SK-N-MC (cell line): Measurements from ENCODE around the gene PLLP.

Source experiments
- DNase-seq: peaks from one replicate; pipeline ENCODE4 v3.0.0-alpha.2; 2011; ENCODE audit warnings: low read depth, low spot score
- H3K27ac ChIP-seq: fragments of 200-600 bp; sonication (generic); 2 replicates; pipeline ENCODE4 v1.5.1; 2016; ENCODE audit warnings: mixed run types
- H3K36me3 ChIP-seq: fragments of 200-600 bp; sonication (generic); 2 replicates; pipeline ENCODE4 v1.6.1; 2017; ENCODE audit warnings: antibody characterized with exemption, low read length, mixed read lengths; ENCODE audit not compliant: insufficient read depth
- H3K4me3 ChIP-seq: fragments of 200-600 bp; sonication (generic); 2 replicates; pipeline ENCODE4 v1.5.1; 2016
- H3K9ac ChIP-seq: fragments of 200-600 bp; sonication (generic); 2 replicates; pipeline ENCODE4 v1.8.0; 2017; ENCODE audit warnings: mixed run types, mixed read lengths; ENCODE audit not compliant: insufficient read length
- H3K9me3 ChIP-seq: fragments of 200-600 bp; sonication (generic); 2 replicates; pipeline ENCODE4 v1.6.1; 2017; ENCODE audit warnings: low read depth, mild to moderate bottlenecking, antibody characterized with exemption, low read length, moderate library complexity, mixed read lengths
- EZH2 ChIP-seq: fragments of 200-600 bp; sonication (generic); IDR thresholded peaks from one replicate; pipeline ENCODE4 v1.6.1; 2017; ENCODE audit warnings: antibody characterized with exemption
- FOXP2 ChIP-seq: optimal IDR thresholded peaks from 2 replicates; pipeline ENCODE3; 2011; ENCODE audit warnings: mild to moderate bottlenecking, moderate library complexity; ENCODE audit not compliant: insufficient read depth; ENCODE audit errors: extremely low read length, control extremely low read depth
- POLR2AphosphoS5 ChIP-seq: IDR thresholded peaks from 2 replicates; pipeline ENCODE4 v1.6.1; 2012; ENCODE audit warnings: mild to moderate bottlenecking, low read depth, low read length, borderline replicate concordance

Gene PLLP

GRCh38 chr16:57284209-57284951, at the start of gene PLLP:
TSS of gene PLLP (minus strand) at chr16:57284672. CDS start at chr16:57284540, 132 bp downstream.
- TF ChIP-seq FOXP2 = no peak
- TF ChIP-seq POLR2AphosphoS5 = no peak
- no peak for TF ChIP-seq EZH2
- Histone ChIP-seq H3K9me3 (no peaks in the 10 kb centered on the region), H3K9ac (peak within 1 kb of the TSS; percentile 32), H3K36me3 (no peaks in the 10 kb centered on the region), H3K4me3 (peak within 1 kb of the TSS; percentile 75), H3K27ac (no peak within 1 kb of the TSS)
- DNase-seq = no peak

DNA sequence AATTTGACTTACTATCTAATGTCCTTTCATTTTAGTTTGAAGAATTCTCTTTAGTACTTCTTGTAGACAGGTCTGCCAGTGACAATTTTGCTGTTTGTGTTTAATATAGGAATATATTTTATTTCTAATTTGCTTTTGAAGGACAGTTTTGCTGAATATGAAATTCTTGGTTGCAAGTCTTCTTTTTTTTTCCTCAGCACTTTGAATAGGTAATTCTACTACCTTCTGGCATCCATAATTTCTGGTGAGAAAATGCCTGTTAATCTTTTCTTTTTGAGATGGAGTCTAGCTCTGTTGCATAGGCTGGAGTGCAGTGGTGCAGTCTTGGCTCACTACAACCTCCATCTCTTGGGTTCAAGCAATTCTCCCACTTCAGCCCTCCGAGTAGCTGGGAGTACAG, 48.9 kb upstream of the PLLP start:
- H3K27ac ChIP-seq = no peak overlapping the region
- DNase-seq = no peak
- no peaks in the 10 kb centered on the region for H3K36me3 ChIP-seq
- H3K9me3 ChIP-seq = no peaks in the 10 kb centered on the region
- no peak for TF ChIP-seq EZH2
- no peak for TF ChIP-seq FOXP2
- TF ChIP-seq POLR2AphosphoS5 = no peak
- H3K9ac ChIP-seq = no peak overlapping the region
- no peak overlapping the region for H3K4me3 ChIP-seq

DNA sequence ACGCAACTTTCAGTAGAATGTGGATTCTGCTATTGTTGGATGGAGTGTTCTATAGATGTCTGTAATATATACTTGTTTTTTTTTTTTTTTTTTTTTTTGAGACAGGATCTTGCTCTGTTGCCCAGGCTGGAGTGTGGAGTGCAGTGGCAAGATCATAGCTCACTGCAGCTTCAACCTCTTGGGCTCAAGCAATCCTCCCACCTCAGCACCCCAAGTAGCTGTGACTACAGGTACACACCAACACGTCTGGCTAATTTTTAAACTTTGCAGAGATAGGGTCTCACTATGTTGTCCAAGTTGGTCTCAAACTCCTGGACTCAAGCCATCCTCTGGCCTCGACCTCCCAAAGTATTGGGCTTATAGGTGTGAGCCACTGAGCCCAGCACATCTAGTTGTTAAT, 46.9 kb upstream of the PLLP start:
- no peak for TF ChIP-seq POLR2AphosphoS5
- TF ChIP-seq FOXP2 = no peak
- no peak for TF ChIP-seq EZH2
- Histone ChIP-seq H3K27ac (no peak overlapping the region), H3K4me3 (no peak overlapping the region), H3K9ac (no peak overlapping the region), H3K36me3 (no peaks in the 10 kb centered on the region), H3K9me3 (no peaks in the 10 kb centered on the region)
- DNase-seq = no peak

- no peak for DNase-seq
- no peak overlapping the region for H3K9ac ChIP-seq
Observed at GRCh38 chr16:57329718-57330327, 45.4 kb upstream of the PLLP start.

GRCh38 chr16:57325458-57325857, 41.0 kb upstream of the PLLP start:
- Histone ChIP-seq H3K36me3 (no peaks in the 10 kb centered on the region), H3K9me3 (no peaks in the 10 kb centered on the region), H3K9ac (no peak overlapping the region), H3K4me3 (no peak overlapping the region), H3K27ac (no peak overlapping the region)
- DNase-seq = no peak
- TF ChIP-seq EZH2 (no peak), FOXP2 (no peak), POLR2AphosphoS5 (no peak)

More at GRCh38 chr16:57329718-57330327, 45.4 kb upstream of the PLLP start:
- Histone ChIP-seq H3K36me3 (no peaks in the 10 kb centered on the region), H3K4me3 (no peak overlapping the region), H3K9me3 (no peaks in the 10 kb centered on the region), H3K27ac (no peak overlapping the region)
- TF ChIP-seq POLR2AphosphoS5 = no peak
- TF ChIP-seq FOXP2 = no peak
- no peak for TF ChIP-seq EZH2

GRCh38 chr16:57324749-57325148, 40.3 kb upstream of the PLLP start:
- no peak overlapping the region for H3K4me3 ChIP-seq
- no peak for DNase-seq
- H3K36me3 ChIP-seq = no peaks in the 10 kb centered on the region
- H3K27ac ChIP-seq = no peak overlapping the region
- H3K9ac ChIP-seq = no peak overlapping the region
- TF ChIP-seq EZH2 (no peak), POLR2AphosphoS5 (no peak), FOXP2 (no peak)
- H3K9me3 ChIP-seq = no peaks in the 10 kb centered on the region

GRCh38 chr16:57319646-57320045, 35.2 kb upstream of the PLLP start:
- DNase-seq = no peak
- no peak overlapping the region for H3K27ac ChIP-seq
- no peak overlapping the region for H3K4me3 ChIP-seq
- no peak overlapping the region for H3K9ac ChIP-seq
- H3K9me3 ChIP-seq = no peaks in the 10 kb centered on the region
- TF ChIP-seq EZH2 (no peak), POLR2AphosphoS5 (no peak), FOXP2 (no peak)
- no peaks in the 10 kb centered on the region for H3K36me3 ChIP-seq

- no peak overlapping the region for H3K9ac ChIP-seq
- no peaks in the 10 kb centered on the region for H3K9me3 ChIP-seq
- TF ChIP-seq FOXP2 (no peak), POLR2AphosphoS5 (no peak), EZH2 (no peak)
- no peak overlapping the region for H3K4me3 ChIP-seq
- H3K36me3 ChIP-seq = no peaks in the 10 kb centered on the region
- no peak overlapping the region for H3K27ac ChIP-seq
- DNase-seq = no peak
Observed at GRCh38 chr16:57318240-57318970, 33.9 kb upstream of the PLLP start.
